Activated T-cell treated with anti-CD3 and anti-CD28 coated beads, Interleukin-2, amount 50 U/mL, for 24 hours (primary cell): ENCODE results near the gene SIX3.

ENCODE experiments used
- DNase-seq: peaks from one replicate; pipeline ENCODE4 v3.0.0-alpha.2; 2020
- H3K27ac Mint-ChIP-seq: 2 replicates; pipeline ENCODE4 v1.8.0; 2020; ENCODE audit warnings: mild to moderate bottlenecking, mixed read lengths
- H3K27me3 Mint-ChIP-seq: 2 replicates; pipeline ENCODE4 v1.8.0; 2020; ENCODE audit warnings: mixed read lengths
- H3K36me3 Mint-ChIP-seq: 2 replicates; pipeline ENCODE4 v1.8.0; 2020; ENCODE audit warnings: low read depth, mixed read lengths
- H3K4me1 Mint-ChIP-seq: 2 replicates; pipeline ENCODE4 v1.8.0; 2020; ENCODE audit warnings: low read depth, mixed read lengths
- H3K4me3 Mint-ChIP-seq: 2 replicates; pipeline ENCODE4 v1.8.0; 2020; ENCODE audit warnings: mild to moderate bottlenecking, moderate library complexity, mixed read lengths
- H3K9me3 Mint-ChIP-seq: 2 replicates; pipeline ENCODE4 v1.8.0; 2020; ENCODE audit warnings: mixed read lengths

Gene SIX3

GRCh38 chr2:44944952-44945612, 3.6 kb downstream of the SIX3 start:
- Mint-ChIP-seq H3K4me1 (peaks cover 44% of the 10 kb centered on the region), H3K4me3 (peak overlapping the region; percentile 9), H3K36me3 (no peaks in the 10 kb centered on the region), H3K27me3 (peaks cover 95% of the 10 kb centered on the region), H3K9me3 (no peaks in the 10 kb centered on the region), H3K27ac (no peak overlapping the region)
- no peak for DNase-seq

GRCh38 chr2:44945676-44946371, 4.3 kb downstream of the SIX3 start:
- H3K27ac Mint-ChIP-seq = no peak overlapping the region

GRCh38 chr2:44946372-44947027, 5.0 kb downstream of the SIX3 start:
- Mint-ChIP-seq H3K27ac (no peak overlapping the region), H3K4me1 (peaks cover 39% of the 10 kb centered on the region), H3K27me3 (peaks cover 96% of the 10 kb centered on the region), H3K4me3 (no peak overlapping the region), H3K9me3 (no peaks in the 10 kb centered on the region), H3K36me3 (no peaks in the 10 kb centered on the region)
- no peak for DNase-seq

More at GRCh38 chr2:44945676-44946371, 4.3 kb downstream of the SIX3 start:
- no peak for DNase-seq
- no peaks in the 10 kb centered on the region for H3K9me3 Mint-ChIP-seq
- H3K4me1 Mint-ChIP-seq = peaks cover 43% of the 10 kb centered on the region
- H3K36me3 Mint-ChIP-seq = no peaks in the 10 kb centered on the region
- H3K27me3 Mint-ChIP-seq = peaks cover 96% of the 10 kb centered on the region
- H3K4me3 Mint-ChIP-seq = no peak overlapping the region

- peaks cover 93% of the 10 kb centered on the region for H3K27me3 Mint-ChIP-seq
These were observed 5.5 kb downstream of the SIX3 start for GRCh38 chr2:44947028-44947375.

GRCh38 chr2:44948565-44949328, 7.2 kb downstream of the SIX3 start:
- DNase-seq = no peak
- Mint-ChIP-seq H3K4me3 (no peak overlapping the region), H3K36me3 (no peaks in the 10 kb centered on the region), H3K27ac (no peak overlapping the region), H3K4me1 (peaks cover 35% of the 10 kb centered on the region), H3K27me3 (peaks cover 92% of the 10 kb centered on the region), H3K9me3 (no peaks in the 10 kb centered on the region)

More at GRCh38 chr2:44947028-44947375, 5.5 kb downstream of the SIX3 start:
- Mint-ChIP-seq H3K9me3 (no peaks in the 10 kb centered on the region), H3K27ac (no peak overlapping the region), H3K36me3 (no peaks in the 10 kb centered on the region), H3K4me1 (peaks cover 36% of the 10 kb centered on the region), H3K4me3 (no peak overlapping the region)
- DNase-seq = no peak

GRCh38 chr2:44949329-44950151, 8.0 kb downstream of the SIX3 start:
- DNase-seq = no peak
- no peak overlapping the region for H3K27ac Mint-ChIP-seq

GRCh38 chr2:44950646-44951045, 9.1 kb downstream of the SIX3 start:
- Mint-ChIP-seq H3K4me1 (peaks cover 36% of the 10 kb centered on the region), H3K36me3 (no peaks in the 10 kb centered on the region), H3K4me3 (no peak overlapping the region), H3K27me3 (peaks cover 94% of the 10 kb centered on the region), H3K27ac (no peak overlapping the region), H3K9me3 (no peaks in the 10 kb centered on the region)
- no peak for DNase-seq

More at GRCh38 chr2:44949329-44950151, 8.0 kb downstream of the SIX3 start:
- no peaks in the 10 kb centered on the region for H3K36me3 Mint-ChIP-seq
- peaks cover 94% of the 10 kb centered on the region for H3K27me3 Mint-ChIP-seq
- H3K4me1 Mint-ChIP-seq = peaks cover 36% of the 10 kb centered on the region
- H3K9me3 Mint-ChIP-seq = no peaks in the 10 kb centered on the region
- H3K4me3 Mint-ChIP-seq = no peak overlapping the region

- H3K36me3 Mint-ChIP-seq = no peaks in the 10 kb centered on the region
- H3K4me1 Mint-ChIP-seq = peaks cover 40% of the 10 kb centered on the region
- no peaks in the 10 kb centered on the region for H3K9me3 Mint-ChIP-seq
- peaks cover 94% of the 10 kb centered on the region for H3K27me3 Mint-ChIP-seq
- H3K27ac Mint-ChIP-seq = no peak overlapping the region
- DNase-seq = no peak
- no peak overlapping the region for H3K4me3 Mint-ChIP-seq
These were observed 9.6 kb downstream of the SIX3 start for GRCh38 chr2:44951124-44951523.

GRCh38 chr2:44951714-44952113, 10.2 kb downstream of the SIX3 start:
- peak; percentile 35 for DNase-seq
- Mint-ChIP-seq H3K27ac (no peak overlapping the region), H3K4me1 (peaks cover 40% of the 10 kb centered on the region), H3K9me3 (no peaks in the 10 kb centered on the region), H3K36me3 (no peaks in the 10 kb centered on the region), H3K27me3 (peaks cover 94% of the 10 kb centered on the region), H3K4me3 (no peak overlapping the region)

- H3K9me3 Mint-ChIP-seq = no peaks in the 10 kb centered on the region
- peaks cover 94% of the 10 kb centered on the region for H3K27me3 Mint-ChIP-seq
- H3K27ac Mint-ChIP-seq = no peak overlapping the region
- DNase-seq = peak; percentile 60
- H3K4me3 Mint-ChIP-seq = peak overlapping the region; percentile 53
- no peaks in the 10 kb centered on the region for H3K36me3 Mint-ChIP-seq
- peaks cover 40% of the 10 kb centered on the region for H3K4me1 Mint-ChIP-seq
These were observed 10.8 kb downstream of the SIX3 start for GRCh38 chr2:44952143-44952805.

GRCh38 chr2:44952806-44953498, 11.4 kb downstream of the SIX3 start:
- H3K4me3 Mint-ChIP-seq = peak overlapping the region; percentile 53
- peak; percentile 39 for DNase-seq
- no peak overlapping the region for H3K27ac Mint-ChIP-seq
- H3K27me3 Mint-ChIP-seq = peaks cover 91% of the 10 kb centered on the region
- H3K36me3 Mint-ChIP-seq = no peaks in the 10 kb centered on the region
- H3K4me1 Mint-ChIP-seq = peaks cover 40% of the 10 kb centered on the region
- no peaks in the 10 kb centered on the region for H3K9me3 Mint-ChIP-seq

GRCh38 chr2:44953499-44953883, 12.0 kb downstream of the SIX3 start:
- H3K4me3 Mint-ChIP-seq = no peak overlapping the region
- H3K27ac Mint-ChIP-seq = no peak overlapping the region
- H3K4me1 Mint-ChIP-seq = peaks cover 40% of the 10 kb centered on the region
- H3K9me3 Mint-ChIP-seq = no peaks in the 10 kb centered on the region
- DNase-seq = no peak
- peaks cover 91% of the 10 kb centered on the region for H3K27me3 Mint-ChIP-seq
- no peaks in the 10 kb centered on the region for H3K36me3 Mint-ChIP-seq

- peak; percentile 33 for DNase-seq
- Mint-ChIP-seq H3K4me3 (no peak overlapping the region), H3K4me1 (peaks cover 36% of the 10 kb centered on the region)
These were observed 13.0 kb downstream of the SIX3 start for GRCh38 chr2:44954447-44954888.

More at GRCh38 chr2:44954447-44954888, 13.0 kb downstream of the SIX3 start:
- H3K27me3 Mint-ChIP-seq = peaks cover 82% of the 10 kb centered on the region
- no peaks in the 10 kb centered on the region for H3K9me3 Mint-ChIP-seq
- H3K27ac Mint-ChIP-seq = no peak overlapping the region
- H3K36me3 Mint-ChIP-seq = no peaks in the 10 kb centered on the region
